Stimulated activated CD8-positive, alpha-beta memory T cell treated with anti-CD3 and anti-CD28 coated beads, Interleukin-12 subunit alpha, Interleukin-12 subunit beta, amount 100 ng/mL, for 1 hour (primary cell): ENCODE data around the gene MED27.

Experiments
- DNase-seq: peaks from one replicate; pipeline ENCODE4 v3.0.0-alpha.2; 2020; ENCODE audit warnings: low read depth

Gene MED27

DNA sequence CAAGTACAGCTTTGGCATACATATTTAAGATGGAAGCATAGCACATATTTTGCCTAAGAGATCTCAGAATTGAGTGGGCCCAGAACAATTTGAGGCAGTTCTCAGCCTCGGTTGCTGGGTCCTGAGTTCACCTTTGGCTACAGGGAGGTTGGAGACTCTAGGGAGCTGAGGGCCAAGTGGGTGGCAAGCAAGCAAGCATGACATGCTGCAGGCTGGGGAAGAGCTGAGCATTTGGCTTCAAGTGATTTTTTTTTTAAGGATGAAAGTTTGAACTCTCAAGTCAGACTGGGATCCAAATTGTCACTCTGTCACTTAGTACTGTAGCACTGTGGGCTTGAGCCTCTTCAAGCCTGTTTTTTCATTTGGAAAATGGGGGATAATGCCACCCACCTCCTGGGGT, 160.5 kb downstream of the MED27 start:
- DNase-seq, result no peak

DNA sequence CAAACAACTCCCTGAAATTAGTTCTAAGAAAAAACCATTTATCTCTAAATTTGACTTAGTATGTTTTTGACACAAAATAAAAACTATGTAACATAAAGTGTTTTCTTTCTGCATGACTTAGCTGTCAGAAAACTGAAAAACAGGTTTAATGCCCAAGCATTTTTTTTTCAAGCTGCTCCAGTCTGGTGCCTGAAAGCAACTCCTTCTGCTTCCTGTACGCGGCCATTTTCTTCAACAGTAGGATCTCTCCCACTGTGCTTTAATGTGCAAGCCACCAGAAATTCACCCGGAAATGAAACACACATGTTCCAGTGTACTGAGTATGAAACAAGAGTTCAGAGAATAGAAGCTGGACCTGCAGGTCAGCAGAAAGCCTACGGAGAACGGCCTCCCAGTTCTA, 161.2 kb downstream of the MED27 start:
- DNase-seq, result no peak

DNA sequence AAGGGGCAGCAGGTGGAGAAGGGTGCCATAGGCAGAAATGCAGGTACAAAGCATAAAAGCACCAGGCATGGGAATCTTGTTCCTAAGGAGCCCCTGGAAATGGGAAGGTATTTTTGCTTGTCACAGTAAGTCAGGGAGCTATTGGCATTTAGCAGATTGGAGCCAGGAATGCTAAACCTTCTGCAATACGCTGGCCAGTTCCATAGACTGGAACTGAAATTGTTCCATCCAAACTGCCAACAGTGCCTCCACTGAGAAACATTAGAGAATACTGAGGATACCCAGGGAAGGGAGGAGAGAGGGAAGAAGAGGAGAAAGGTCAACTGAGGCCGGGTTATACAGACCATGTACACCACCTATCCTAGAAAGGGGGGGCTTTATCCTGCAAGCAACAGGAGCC, 162.7 kb downstream of the MED27 start:
- DNase-seq, result no peak

DNA sequence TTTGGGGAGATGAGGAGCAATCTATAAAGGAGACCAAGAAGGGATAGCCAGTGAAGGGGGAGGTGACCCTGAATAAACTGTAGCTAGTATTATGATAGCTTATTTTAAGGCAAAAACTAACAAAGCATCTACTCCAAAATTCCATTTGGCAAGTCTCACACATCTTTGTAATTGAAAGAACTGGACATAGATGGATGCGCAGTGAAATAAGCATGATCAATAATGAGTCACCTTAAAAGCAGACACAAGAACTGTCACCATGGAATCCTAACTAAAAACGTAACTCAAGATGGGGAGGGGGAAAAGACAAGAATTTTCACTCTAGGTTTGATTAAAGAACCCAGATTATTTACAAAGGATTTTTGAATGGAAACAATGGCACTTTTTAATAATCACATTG, 164.5 kb downstream of the MED27 start:
- no peak for DNase-seq

DNA sequence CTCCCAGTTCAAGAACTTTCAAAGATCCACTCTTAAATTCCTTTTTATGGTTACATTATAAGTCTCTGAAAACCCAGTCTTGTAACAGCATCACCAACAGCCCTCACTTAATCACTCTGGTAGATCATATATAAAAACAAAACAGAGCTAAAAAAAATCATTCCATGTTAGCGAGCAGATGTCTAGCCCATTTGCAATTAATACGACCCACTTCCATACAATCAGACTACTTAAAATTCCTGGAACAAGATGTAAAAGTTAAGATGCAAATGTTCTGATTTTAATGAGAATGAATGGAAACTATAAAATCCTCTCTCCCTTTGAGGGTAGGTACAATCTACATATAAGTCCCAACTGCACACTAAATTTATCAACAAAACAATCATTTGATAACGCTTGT, 167.0 kb downstream of the MED27 start:
- DNase-seq, result no peak

DNA sequence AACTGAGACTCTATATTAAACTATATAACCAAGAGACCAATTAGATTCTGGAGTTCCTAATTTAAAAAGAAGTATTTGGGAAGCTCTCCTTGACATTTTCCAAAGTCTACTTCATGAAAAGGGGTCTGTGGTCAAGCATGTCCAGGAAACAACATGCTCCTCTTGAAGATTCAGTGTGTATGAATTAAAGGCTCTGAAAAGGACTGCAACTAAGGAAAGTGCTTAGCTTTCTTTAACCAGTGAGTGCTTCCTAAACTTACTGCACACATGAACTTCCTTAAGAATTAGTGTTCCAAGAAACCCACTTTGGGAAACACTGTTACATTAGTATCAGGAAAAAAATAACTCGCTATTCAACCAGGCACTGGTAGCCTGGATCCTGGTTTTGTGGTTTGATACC, 167.6 kb downstream of the MED27 start:
- no peak for DNase-seq

DNA sequence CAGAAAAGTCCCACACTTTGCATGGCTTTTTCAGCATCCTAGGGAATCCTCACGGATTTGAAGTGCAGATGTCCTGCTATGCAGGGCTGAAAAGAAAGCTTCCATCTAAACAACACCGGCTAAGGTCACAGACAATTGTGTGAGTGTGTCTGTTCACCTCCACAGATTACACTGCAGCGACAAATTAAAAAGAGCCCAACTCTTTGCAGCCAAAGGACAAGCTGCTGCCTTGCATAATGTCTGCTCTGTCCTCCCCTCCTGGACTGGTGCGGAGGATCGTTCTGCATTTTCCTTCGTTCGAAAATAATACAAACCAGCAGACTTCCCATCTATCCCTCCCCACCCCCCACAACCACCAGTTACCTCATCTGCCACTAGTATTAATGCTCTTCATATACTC, 169.1 kb downstream of the MED27 start:
- DNase-seq, result no peak

DNA sequence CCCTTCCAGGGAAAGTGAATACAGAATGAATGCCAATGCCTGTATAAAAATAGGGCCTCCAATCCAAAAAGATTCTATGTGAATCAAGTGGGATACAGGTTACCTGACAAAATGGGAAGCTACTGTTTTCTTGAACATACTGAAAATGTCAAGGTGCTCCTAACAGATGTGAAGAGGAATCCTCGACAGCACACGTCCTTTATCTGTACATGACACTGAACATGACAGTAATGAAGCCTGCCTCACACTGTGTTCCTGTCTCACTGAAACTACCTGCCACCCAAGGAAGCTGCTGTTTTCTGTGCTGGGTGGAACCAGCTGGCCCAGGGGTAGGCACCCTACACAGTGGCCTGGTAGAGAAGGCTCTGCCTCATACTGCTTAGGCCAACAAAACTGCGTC, 174.5 kb downstream of the MED27 start:
- no peak for DNase-seq

DNA sequence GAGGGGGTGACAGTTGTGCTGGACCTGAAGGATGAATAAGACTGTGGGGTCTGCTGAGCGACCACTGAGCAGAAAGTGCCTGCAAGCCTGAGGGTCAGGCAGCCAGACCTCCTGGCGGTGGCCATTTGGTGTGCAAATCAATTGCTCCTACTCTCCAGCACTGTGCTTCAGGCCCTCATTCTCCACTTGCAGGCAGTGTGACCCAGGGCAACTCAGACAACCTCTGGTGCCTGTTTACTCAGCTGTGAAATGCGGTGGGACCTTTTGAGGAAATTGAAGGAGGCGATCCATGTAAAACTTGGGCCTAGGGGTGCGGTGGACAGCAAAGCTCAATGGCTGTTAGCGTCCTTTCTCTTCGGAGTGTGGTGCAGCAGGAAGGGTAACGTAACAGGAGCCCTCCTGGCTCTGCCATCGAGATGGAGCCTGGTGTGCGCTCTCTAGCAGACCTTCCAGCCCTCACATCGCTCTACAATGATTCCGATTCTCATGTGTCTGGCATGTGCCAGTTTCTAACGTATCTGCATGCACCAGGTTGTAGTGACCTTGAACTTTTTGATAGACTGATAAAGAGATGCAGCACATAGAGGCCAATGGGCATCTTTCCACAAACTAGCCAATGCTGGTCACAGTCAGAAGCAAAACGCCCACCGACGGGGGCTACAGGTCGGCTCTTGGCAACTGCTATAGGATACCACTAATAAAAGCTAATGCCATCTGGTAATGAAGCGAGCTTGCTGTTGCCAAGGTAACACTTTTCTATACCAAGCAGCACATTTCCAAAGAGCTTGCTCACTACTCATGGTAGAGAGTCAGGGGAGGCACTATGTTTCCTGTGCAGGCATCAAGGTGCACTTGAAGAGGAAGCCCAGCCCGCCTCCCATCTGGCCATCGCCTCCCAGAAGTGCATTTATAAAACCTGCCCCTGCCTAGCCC, 180.1 kb downstream of the MED27 start:
- DNase-seq, result no peak

DNA sequence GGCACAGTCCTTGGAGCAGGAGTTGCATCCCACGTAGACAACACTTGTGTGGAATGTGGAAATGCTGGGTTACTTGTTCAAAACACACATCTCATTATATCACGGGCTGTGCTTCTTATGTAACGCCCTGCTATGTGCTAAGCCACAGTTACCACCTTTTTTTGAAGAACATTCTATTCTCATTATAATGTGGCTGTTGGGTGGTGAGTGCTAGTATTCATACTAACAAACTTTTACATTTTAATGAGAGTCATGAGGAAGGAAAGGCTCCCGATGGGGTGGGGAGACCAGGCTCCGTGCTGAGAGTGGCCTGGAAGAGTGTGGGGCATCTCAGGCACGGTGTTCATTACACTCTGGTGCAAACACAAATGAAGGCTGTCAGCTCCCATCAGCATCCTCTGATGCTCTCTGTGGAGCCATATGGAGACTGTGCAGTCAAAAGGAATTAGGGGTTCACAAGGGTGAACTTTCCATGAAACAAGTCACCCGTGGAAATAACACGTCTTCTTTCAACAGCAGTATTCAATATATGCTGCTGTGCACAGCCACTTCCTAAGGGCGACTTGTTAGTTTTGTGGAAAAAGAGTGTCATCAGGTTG, 186.7 kb downstream of the MED27 start:
- no peak for DNase-seq

DNA sequence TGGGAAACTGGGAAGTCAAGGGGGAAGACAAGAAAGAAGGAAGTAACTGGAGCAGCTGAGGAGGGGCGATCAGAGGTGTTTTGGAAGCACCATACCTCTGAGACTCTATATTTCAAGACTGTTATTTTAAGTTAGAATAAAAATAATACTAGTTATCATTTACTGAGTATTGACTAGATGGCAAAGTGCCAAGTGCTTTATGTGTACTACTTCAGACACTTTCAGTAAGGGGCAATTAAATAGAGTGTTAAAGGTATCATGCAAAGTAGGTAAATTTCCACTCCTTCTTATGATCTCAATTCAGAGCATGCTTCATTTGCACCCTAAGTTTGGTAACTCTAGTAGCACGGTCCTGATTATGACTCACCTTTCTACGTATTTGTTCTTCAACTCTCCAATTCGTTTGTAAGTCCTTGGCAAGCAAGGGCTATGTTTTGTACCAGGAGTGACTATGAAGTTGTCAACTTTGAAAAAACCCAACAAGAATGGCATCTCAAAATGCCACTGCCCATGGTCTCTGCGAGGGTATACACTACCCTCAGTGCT, 187.4 kb downstream of the MED27 start:
- no peak for DNase-seq

DNA sequence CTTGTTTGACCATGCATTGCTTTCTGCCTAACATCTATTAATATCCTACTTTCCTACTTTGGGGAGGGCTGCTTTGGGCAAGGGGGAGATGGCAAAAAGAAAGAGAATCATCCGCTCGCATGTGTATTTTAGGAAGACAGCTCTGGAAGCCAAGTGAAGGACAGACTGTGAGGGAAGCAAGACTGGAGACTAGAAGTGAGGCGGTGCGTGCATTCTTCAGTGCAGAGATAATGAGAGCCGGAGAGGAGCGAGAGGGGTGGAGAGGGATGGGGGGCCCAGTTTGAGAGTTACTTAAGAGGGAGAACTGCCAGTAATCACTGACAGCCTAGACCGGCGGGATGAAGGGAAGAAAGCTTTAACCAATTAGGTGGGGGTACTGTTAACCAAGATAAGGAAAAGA, 188.1 kb downstream of the MED27 start:
- no peak for DNase-seq

DNA sequence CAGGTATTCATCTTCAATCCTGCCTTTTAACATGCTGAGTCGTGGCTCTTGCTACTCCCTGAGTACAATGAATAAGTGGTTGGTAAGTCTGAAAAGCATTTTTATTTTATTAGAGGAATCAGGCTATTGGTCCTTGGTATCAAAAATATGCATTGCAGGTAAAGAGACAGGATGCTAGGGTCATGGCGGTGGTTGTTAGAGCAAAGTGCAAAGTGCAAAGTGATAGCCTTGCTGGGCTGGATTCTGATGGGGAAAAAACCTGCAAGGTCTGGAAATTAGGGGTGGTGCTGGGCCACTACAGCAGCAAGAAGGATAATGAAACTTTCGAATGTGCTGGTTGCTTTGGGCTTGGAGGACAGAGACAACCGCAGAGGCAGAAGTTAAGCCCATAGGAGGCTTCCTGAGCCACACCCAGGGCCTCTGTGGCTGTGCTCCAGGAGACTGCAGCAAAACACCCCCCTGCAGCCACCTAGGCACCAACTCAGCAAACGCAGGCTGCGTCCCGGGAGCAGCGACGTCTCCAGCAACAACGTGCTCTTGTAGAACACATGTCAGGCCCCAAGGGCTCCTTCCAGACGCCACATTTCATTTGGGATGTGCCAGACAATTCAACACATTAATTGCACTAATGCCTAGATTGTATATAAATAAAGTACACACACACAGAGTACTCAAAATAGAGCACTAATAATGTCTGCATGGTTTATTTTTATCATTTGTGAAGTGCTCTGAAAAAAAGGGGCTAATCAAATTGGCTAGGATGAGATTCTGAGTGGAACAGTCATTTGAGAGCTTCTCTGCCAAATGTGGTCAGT, 190.0 kb downstream of the MED27 start:
- no peak for DNase-seq

DNA sequence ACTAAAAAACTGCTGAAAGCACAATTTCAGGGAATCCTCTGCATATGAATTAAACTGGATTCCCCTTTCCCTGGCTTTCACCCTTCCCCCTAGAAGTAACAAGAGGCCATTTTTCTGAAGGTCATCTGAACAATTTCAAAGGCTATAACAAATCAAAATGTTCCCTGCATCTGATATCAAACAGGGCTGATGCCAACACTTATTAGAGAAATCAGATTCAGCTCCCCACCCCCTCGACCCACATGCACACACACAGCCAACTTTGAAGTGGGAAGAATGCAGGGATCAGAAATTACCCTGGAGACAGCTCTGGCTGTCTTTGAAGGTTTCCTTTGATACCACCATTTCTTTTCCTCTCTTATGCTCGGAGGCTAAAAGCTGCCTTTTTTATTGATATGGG, 190.7 kb downstream of the MED27 start:
- DNase-seq, result no peak

DNA sequence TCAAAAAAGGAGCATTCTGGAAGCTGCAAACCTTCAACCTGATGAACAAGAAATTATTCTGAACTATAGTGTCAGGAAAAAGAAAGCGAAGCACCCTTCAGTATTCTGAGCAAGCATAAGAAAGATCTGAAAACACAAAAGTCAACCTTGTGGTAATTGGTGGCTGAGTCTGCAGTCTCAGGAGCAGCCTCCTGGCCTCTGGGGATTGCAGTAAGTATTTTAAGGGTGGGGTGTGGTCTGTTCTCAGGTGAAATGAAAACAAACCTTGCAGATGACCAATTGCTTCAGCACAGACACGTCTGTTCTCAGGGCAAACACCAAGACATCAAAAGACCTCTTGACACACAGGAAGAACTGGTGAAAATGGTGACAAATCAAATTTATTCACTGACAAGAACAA, 192.0 kb downstream of the MED27 start:
- DNase-seq, result no peak

DNA sequence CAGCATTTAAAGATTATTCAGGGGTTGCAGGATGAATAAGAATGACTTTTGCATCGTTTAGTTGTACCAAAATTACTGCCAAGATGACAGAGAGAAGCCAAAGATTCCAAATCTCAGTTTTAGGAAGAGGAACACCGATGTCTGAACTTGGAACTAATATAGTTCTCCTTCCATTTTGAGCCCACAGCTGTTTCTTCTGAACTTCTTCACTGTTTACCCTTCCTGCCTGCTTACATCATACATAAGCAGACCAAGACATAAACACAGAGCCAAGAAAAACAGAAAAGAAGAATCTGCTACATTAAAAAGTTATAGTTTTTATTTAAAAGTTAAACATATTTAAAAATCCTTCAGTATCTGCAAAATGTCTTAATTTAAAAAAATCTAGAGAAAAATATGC, 192.8 kb downstream of the MED27 start:
- DNase-seq, result no peak

DNA sequence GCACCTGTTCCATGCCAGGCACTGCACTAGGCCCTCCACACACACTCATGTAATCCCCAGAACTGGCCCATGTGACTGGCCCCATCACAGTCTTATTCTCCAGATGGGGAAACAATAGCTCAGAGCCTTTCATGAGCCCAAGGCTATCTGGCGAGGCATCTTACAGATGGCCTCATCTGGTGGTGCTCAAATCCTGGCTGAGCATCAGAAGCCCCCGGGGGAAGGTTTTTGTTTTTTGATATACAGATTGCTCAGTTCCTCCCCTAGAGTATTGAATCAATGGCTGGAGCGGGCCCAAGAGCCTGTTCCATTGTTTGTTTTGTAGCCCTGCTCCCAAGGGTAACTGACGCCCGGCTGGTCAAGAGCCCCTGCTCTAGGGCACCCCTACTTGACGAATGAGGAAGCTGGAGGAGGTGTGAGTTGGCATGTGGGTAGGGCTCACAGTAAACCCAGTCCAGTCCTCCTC, 194.5 kb downstream of the MED27 start:
- no peak for DNase-seq

DNA sequence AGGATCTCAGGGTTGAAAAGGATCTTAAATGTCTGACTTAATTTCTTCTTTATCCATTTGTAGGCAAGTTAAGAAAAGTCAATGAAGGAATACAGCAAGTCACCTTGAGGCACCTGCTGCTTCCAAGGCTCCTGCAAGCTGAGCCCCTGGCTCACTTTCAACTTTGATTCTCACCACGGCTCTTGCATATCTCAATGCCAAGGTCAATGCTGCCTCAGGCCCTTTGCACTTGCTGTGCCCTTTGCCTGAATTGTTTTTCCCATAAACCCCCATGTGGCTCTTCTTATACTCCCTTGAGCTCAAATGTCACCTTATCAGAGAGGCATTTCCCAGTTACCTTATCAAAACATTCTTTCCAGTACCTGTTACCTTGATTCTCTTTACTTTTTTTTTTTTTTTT, 195.4 kb downstream of the MED27 start:
- DNase-seq, result no peak

DNA sequence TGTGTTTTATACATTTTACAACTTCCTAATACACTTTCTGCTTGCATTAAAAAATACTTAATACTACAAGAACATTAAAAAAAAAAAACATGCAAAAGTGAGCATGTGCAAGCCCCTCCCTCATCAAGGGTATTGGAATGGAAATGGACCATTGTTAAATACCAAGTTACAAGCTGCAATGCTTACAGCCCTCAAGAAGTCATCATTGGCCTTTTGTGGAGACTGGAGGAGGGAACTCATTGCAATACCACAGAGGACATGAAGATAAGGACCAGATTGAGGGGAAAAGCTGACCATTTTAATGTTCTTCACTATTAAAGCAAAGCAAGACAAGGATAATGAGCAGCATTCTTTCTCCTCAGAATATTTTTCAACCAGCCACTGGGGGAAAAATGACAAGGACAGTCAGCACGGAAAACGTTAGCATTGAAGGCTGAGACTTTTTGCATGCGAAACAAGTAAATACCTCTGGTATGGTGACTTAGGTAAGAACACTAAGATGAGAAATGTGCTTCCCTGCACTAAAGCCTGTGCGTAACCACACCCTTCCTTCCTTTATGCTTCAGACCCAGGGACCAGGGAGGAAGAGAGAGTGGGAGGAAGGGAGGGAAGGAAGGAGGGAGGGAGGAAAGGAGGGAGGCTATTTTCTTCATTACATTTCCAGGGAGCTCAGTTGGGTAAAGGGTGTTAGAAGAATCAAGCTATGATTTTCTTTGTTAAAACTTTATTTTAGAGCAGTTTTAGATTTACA, 198.7 kb downstream of the MED27 start:
- no peak for DNase-seq

DNA sequence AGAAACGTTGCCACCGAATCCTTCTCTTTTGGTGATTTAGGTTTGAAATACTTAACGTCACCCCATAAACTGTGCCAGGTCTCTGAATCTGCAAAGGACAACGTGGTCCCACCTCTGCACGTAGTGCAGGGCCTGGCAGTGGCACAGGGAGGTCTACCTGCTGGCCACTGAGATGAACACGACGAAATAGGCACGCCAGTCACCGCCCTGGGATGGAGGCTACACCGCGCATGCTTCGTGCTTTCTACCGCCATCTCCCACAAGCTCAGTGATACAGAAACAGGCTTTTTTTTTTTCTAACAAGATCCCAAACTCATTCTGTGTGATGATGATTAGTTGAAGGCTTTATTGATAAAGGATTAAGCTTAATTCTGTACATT, 199.8 kb downstream of the MED27 start:
- DNase-seq, result no peak

DNA sequence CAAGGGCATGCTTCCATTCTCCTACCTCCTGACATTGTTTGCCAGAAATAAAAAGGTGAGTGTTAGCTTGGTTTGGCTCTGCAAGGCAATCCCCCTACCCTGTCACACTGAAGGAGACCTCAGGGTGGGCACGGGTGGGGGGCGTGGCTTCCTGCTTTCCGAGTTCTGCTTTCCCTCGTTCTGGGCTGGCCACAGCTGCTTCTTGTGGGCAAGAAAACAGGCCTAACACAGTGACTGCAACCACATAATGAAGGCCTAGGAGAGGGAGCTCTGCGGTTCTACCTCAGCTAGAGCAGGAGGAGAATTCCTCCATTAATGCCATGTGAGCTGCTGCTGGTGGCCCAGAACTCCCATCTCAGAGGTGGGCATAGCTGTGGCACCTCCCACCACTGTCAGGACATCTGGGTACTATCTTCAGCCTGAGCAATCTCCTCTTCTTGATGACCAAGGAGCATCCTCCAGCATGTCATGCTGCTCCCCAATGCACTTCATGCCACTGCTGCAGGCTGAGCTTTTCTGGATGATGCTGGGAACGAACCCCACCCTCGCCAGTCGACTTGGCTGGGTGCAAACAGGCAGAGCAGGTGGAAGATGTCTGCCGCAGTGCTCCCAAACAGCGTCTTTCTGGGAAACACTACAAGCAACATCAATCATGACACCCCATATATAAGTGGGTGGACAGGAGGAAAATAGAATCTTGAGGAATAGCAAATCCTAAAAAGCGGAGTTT, 200.3 kb downstream of the MED27 start:
- DNase-seq, result no peak
